Daoy (cell line): ENCODE results near the gene ANO4. TPM values are rescaled to one million over a fixed set of nuclear protein-coding genes. Genes with fewer than 3 reads are reported as not detected.
"Not testable (repeated sequence)": the region's sequence is repeated elsewhere in the genome, so short reads cannot be mapped to it uniquely, and the experiment has no call there.

Source experiments
- DNase-seq: peaks from one replicate; pipeline ENCODE4 v3.0.0-alpha.2; 2015; ENCODE audit warnings: low read depth
- total RNA-seq: library from RNA; depleted of rRNA; stranded (reverse); fragments of >200 nt; shearing (Covaris generic); gene quantifications from 2 replicates; pipeline ENCODE4 v1.2.3, GENCODE V29; 2014

The ANO4 gene
- total RNA-seq, 1 experiment from 2014 or later, result 3.4 TPM

DNA sequence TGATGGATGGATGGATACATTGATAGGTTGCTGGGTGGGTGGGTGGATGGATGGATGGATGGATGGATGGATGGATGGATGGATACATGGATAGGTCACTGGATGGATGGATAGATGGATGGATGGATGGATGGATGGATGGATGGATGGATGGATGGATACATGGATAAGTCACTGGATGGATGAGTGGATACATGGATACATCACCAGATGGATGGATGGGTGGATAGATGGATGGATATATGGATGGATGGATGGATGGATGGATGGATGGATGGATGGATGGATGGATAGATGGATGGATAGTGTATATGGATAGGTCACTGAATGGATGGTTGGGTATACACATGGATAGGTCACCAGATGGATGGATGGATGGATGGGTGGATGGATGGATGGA, 194.9 kb downstream of the ANO4 start:
- not testable (repeated sequence) for DNase-seq

DNA sequence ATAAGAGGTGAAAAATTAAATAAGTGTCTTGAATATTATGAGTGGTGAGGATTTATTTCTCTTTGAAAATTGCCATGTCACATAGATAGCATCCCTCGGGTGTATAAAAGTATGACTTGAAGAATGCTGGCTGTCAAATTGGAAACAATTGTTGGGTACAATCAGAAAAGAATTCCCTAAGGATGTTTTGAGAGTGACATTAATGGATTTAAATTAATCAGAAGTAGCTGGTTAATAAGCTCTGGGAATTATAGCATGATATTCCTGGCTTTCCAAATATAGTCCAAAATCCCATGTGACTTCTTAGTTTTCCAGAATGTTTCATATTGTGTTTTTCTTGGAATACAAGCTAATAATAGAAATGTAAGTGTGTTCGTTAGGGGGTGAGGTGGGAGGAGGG, 196.5 kb downstream of the ANO4 start:
- DNase-seq, result no peak

DNA sequence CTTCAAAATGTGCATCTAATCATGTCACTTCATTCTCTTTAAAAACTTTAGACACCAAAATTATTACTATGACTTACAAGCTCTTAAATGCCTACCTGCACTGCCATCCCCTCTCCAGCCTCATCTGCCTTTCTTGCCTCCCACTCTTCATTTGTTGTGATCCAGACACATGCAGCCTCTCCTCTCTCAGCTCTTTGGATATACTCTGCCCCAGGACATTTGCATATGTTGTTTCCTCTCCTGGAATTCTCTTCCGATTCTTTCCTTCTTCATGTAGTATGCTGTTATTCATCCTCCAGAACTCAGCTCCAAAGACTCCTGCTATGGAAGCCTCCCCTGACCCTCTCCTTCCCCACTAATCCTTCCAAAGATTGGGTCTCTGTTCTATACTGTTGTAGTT, 197.6 kb downstream of the ANO4 start:
- no peak for DNase-seq

DNA sequence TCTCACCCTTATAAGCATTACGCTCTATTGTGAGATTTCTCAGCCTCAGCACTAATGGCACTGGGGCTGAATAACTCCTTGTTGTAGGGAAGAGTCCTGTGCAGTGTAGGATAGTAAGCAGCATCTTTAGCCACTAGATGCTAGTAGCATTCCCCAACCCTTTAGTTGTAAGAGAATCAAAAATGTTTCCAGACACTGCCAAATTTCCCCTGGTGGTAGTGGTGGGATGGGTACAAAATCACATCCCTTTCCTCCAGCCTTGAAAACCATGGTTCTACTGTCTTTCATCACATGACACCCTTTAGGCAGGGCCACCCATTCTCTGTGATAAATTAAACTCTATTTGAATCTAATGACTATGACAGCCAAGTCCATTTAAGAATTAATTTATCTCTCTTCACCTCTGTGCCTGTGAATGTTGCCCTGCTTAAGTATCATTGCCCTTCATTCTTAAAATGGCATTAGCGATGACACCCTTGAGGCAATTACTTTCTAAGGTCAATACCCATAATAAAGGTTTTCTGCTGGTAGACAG, 199.4 kb downstream of the ANO4 start:
- no peak for DNase-seq

DNA sequence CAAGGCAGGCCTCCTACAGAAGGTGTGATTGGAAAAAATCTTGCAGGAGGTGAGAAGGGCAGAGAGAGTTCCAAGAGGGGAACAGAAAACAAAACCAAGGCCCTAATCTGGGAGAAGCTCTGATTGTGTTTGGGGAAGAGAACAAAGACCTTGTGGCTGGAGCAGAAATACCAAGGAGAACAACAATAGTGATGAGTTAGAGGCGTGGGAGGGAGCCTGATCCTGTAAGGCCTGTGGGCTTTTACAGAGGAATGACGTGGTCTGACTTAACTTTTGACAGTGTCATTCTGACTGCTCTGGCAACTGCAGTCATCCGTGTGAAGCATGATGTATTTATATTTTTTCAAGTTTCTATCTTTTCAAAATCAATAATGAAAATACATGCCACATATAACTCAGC, 200.6 kb downstream of the ANO4 start:
- DNase-seq, result peak; percentile 57

DNA sequence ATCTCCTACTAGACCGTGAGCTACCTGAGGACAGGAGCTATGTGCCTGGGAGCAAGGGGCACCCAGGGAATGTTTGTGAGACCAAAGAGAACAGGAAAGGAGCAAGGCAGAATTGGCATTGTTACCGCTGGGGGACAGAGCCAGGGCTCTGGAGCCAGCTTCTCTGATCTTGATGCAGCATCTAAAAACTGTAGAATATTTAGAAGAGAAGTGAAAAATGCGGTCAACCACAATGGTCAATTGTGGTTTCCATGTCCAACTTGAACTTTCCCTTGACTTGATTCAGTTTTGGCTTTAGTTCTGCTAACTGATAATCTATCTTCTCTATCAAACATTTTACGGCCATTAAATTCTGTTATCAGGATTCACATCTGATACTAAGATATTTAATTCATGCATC, 201.2 kb downstream of the ANO4 start:
- no peak for DNase-seq

DNA sequence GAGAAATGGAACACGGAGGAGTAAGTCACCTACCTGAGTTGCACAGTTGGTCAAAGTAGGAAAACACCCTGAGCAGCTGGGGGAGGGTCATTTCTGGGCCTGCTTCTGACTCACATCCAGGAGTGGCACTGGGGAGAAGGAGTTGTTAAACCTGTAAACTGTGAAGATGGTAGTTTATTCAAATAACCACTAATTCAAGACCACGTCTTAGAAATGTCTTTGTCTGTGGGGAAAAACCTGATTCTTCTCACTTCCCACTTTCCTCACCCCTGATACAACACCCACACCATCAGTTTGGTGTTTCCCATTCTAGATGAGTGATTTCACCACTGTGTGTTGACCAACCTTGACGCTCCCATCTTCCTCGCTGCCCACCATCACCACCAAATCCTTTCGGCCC, 207.1 kb downstream of the ANO4 start:
- no peak for DNase-seq

DNA sequence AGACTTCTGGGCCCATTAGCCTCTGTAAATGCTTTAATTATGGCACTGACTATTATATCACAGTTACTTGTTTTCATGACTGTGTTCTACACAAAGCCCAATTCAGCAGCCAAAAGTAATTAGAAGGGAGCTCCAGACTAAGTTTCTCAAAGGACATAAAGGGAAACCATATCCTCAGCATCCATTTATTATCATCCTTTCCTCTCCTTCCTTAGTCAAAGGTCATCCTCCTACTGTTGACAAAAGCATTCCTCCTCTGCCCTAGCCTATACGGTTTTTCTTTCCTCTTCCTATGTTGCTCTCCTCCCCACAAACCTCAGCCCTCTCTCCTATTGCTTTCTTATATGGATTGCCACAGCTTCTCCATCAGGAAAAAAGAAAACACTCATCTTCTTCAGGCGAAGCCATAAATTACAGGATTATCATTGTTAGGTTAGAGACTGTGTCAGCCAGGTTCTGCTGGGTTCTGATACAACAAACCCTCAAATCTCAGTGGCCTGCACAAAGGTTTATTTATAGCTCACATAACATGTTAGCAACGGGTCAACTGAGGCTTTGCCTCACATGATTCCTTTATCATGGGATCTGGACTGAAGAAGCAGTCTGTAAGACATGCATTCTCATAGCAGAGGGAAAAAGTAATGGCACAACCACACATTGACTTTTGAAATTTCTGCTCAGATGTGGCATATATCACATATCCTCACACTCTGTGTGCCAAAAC, 208.3 kb downstream of the ANO4 start:
- DNase-seq, result no peak

DNA sequence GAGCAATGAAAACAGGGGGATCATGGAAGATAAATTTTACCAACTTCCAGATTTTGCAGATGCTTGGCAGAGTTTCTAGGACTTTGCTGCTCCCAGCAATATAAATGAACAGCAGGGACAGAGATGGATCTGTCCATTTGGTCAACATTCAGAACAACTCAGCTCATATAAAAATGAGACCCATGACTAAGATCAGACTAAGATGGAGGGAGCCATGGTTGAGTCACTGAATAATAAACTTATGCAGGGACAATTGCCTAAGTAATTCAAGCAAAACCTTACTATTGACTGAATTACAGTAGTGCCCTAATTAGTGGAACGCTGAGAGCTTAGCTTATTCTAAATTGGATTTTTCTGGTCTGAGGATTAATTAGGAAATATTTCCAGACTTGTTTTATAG, 210.3 kb downstream of the ANO4 start:
- no peak for DNase-seq

DNA sequence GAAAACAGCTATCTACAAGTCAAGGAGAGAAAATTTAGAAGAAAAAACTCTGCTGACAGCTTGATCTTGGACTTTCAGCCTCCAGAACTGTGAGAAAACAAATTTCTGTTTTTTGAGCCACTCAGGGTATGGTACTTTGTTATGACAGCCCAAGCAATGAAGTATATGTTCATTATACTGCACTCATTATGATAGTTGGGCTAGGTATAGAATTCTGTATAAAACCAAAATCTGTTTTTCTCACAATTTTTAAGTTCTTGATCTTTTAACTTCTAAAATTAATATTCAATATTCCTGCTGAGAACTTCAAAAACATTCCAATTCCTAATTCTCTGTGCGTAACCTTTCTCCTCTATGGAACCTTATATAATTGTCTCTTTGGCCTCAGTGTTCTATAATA, 214.7 kb downstream of the ANO4 start:
- no peak for DNase-seq

DNA sequence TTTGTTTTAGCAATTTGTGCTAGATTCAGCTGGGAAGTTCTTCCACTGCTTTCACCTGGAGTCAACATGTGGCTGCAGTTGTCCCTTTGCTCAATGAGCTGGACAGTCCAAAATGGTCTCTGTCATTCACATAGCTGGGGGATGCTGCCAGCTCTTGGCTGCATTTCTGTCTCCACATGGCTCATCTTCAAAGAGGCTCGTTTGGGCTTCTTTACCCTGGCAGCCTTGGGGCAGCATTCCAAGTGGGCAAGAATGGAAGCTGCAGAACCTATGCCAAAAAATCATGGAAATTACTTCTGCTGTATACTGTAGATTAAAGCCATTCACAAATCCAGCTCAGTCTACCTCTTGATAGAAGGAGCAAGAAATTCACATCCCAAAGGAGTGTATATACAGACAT, 216.3 kb downstream of the ANO4 start:
- DNase-seq, result no peak

DNA sequence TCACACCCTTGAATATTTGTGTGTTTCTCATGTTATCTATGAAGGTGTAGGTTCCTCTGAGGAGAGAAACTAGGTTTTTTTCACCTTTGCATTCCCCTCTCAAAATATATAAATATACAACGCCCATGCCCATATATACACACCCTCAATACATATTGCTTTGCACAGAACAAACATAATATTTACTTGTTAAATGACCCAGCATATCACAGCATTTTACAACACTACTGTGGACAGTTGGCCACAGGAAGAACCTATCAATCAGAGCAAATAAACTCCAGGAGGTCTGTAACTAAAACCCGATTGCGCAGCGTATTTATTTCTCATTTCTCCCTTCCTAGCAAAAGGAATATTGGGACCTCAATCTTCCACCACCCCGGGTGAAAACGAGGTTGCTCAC, 219.4 kb downstream of the ANO4 start:
- no peak for DNase-seq

DNA sequence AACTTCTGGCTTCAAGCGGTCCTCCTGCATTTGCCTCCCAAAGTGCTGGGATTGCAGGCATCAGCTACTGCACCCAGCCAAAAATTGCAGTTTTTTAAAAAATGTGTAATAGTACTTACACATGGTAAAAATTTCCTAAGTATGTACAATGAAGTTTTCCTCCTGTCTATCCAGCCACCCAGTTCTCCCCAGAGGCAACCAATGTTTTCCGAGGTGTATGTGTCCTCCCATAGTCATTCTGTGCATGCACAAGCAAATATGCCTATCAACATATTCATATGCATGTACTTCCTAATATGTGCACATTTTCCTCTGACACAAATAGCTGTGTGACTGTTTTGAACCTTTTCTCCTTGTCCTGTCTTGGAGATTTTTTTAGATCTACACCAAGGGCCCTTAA, 220.5 kb downstream of the ANO4 start:
- DNase-seq, result no peak

DNA sequence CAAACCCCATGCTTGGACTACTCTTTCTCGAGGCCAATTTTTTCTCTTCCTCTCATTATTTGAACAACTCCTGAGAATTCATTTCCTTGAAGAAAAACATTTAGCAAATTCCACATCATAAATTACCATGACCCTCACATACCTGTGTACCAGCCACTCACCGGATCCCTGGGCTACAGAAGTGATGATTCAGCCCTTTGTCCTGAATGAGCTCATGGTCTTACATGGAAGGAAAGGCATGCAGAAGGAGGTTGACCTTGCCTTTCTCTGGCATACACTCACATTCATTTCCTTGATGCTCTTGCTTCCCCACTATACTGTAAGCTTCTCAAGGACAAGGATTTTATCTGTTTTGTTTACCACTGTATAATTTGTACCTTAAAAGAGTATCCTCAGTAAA, 224.0 kb downstream of the ANO4 start:
- DNase-seq, result peak; percentile 95

DNA sequence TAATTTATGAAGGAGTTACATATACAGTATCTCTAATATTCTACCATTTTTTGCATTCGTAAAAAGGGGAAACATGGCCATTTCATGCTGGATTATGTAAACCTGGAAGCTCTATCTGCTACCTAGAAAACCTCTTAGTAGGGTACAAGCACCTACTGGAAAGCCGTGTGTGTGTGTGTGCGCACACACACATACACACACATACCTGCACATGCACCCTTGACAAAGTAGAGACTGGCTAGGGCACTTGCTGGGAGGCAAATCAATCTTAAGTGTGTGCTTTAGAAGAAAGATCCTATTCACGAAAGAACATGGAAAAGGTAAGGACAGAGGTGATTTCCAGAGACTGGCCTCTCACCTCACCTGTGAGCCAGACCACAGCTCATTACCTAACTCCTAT, 224.6 kb downstream of the ANO4 start:
- DNase-seq, result no peak

DNA sequence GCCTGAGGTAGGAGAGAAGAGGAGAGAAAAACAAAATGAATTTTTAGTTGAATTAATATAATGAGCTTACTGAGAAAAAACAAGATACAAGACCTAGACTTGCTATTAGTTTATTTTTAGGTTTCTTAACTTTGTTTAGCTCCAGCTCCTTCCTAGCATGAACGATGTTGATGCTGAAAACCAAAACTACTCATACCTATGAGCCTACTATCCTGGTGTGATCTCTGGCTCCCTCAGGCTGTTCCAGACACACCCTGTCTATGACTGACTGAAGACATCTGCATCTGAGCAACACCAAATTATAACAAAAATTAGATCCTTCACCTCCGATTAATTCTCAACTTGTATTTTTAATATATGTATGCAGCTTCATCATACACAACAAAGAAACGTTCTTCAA, 225.1 kb downstream of the ANO4 start:
- no peak for DNase-seq

DNA sequence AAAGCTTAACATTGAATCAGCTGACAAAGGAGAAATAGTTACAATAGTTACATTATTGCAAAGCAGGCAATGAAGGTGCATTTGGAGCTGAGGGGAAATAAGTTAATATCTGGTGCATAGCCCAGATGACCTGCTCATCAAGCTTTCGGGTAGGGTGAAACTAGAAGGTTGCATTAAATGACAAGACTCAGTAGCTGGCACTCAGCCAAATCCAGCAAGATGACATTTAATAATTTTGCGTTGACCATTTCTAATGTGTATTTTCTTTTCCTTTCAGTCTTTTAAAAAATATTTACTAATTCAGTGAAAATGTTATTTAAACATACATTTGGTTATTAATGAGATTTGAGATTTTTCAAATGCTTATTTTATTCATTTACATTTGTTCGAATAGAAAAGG, 226.9 kb downstream of the ANO4 start:
- DNase-seq, result no peak

DNA sequence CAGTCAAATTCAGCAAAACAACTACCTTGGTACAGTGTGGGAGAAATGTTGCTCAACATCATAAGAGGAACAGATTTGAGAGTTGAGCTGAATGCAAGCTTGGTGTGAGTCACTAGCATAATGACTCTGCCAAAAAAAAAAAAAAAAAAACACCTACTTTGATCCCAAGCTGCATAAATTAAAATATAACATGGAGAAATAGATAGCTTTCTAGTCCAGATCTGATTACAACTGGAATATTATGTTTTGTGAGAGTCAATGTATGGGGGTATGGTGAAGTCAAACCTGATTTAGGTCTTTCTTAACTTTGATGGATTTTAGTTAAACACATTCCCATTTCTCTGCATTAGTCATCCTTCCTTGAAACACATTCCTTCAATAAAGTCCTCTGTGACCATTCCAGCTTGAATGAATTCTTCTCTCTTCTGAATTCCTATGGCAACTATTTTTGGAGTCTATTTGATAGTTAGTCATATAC, 227.4 kb downstream of the ANO4 start:
- peak; percentile 72 for DNase-seq

DNA sequence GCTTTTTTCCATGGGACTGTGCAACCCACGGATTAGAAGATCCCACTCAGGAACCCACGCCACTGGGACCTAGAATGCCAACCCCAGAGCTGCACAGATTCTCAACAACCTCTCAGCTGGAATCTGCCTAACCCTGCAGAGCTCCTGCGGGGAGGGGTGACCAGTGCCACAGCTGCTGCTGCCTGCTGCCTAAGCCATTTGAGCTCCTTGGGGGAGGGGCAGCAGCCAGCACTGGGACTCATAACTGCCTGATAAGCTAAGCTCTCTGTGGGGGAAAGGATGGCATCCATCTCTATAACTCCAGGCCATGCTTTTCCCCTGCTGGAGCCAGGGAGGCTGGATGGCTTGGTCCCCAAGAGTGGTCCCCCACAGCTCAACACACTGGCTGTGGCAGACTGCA, 232.6 kb downstream of the ANO4 start:
- no peak for DNase-seq

DNA sequence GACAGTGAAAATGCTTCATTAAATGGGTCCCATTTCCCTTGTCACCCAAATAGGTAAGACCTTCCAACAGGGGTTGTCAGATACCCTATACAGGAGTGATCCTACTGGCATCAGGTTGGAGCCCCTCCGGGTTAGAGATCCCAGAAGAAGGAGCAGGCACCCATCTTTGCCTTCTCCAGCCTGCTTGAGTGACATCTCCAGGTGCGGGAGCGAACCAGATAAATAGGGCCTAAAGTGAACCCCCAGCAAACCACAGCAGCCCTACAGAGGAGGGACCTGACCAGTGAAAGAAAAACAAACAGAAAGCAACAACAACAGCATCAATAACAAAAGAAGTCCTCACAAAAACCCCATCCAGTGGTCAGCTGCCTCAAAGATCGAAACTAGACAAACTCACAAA, 233.2 kb downstream of the ANO4 start:
- no peak for DNase-seq

DNA sequence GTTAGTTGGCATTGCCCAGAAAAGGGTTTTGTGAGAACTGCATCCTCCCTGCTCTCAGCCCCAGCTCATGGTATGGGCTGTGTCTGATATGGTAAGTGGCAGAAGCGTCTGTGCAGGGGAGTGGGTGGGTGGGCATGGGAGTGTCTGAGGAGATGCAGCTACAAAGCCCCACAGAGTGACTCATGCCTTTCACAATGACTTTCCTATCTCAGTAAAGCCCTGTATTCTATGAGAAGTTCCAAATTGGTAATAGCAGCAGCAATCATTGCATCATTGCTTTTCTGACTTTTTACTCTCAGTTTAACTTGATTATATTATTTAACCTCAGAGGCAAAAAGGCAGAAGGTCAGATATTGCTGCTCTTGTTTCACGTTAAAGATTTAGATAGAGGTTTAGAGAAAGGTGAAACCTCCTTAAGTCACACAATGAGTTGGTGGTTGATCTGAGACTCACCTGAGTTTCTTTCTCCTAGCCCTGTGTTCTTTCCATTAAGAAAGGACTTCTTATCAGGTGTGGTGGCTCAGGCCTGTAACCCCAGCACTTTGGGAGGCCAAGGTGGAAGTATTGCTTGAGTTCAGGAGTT, 243.8 kb downstream of the ANO4 start:
- no peak for DNase-seq

DNA sequence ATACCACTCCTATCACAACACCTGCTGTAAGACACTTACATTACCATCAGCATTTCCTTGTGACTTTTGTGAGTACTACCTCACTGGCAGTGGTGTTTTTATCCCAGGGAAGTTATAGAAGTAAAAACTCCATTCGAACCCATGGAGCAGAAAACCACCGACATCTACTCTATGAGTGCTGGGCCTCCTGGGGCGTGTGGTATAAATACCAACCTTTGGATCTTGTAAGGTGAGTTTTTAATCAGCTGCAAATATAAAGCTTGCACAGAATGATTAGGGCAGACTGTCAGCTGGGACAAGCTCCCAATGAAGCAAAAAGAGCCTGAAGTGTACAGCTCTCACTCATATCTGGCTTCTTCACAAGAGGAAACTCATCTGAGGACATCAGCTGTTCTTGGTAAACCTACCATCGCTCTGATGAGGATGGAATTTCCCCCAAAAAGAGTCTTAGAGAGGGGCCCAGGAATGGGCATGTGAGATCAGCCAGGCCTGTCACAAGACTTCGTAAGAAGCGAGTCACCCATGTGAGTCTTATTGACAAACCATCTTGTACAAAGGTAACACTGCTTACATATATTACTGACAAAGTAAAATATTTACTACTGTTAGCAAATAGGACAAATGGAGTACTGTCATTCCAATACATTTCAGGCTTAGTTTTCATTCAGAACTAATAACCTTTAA, 245.4 kb downstream of the ANO4 start:
- no peak for DNase-seq

DNA sequence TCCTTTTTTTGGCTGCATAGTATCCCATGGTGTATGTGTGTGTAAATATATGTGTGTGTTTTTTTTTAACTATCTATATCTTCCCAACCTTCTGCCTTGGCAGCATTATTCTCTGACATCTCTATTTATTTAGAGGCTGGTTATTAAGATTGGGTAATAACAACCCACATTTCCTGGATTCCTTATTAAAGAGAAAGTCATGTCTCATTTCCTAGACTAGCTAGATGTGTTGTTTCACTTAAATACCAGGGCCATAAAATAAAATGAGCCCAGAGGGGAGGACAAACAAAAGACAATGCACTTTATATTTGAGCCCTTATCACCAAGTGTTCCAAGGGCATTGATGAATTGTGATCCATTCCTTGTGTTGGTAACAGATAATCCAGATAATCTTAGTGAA, 246.4 kb downstream of the ANO4 start:
- DNase-seq, result no peak
